MM.1S (cell line): ENCODE results near the gene EFCAB6.

Source experiments
- DNase-seq: peaks from one replicate; pipeline ENCODE4 v3.0.0-alpha.2; 2015
- H2AFZ ChIP-seq: fragments of 300-600 bp; sonication (generic); 2 replicates; pipeline ENCODE4 v1.6.0; 2016; ENCODE audit warnings: antibody characterized with exemption, low read length
- H3F3A ChIP-seq: fragments of 300-600 bp; sonication (generic); 2 replicates; pipeline ENCODE4 v1.6.1; 2016; ENCODE audit warnings: mild to moderate bottlenecking, antibody characterized with exemption, low read length, moderate library complexity, mixed read lengths; ENCODE audit not compliant: insufficient read depth
- H3K27ac ChIP-seq: fragments of 300-600 bp; sonication (generic); 2 replicates; pipeline ENCODE4 v1.5.1; 2016; ENCODE audit warnings: mild to moderate bottlenecking, low read length
- H3K27me3 ChIP-seq: fragments of 300-600 bp; sonication (generic); replicated peaks from 2 replicates; pipeline ENCODE4 v1.6.0; 2016; ENCODE audit warnings: low read length; ENCODE audit not compliant: insufficient read depth
- H3K36me3 ChIP-seq: fragments of 300-600 bp; sonication (generic); replicated peaks from 2 replicates; pipeline ENCODE4 v1.6.1; 2016; ENCODE audit warnings: mild to moderate bottlenecking, low read length, mixed read lengths; ENCODE audit not compliant: insufficient read depth
- H3K4me1 ChIP-seq: fragments of 300-600 bp; sonication (generic); 2 replicates; pipeline ENCODE4 v1.6.1; 2016; ENCODE audit warnings: low read length, mixed read lengths
- H3K4me2 ChIP-seq: fragments of 300-600 bp; sonication (generic); 2 replicates; pipeline ENCODE4 v1.6.0; 2016; ENCODE audit warnings: low read depth, low read length
- H3K4me3 ChIP-seq: fragments of 300-600 bp; sonication (generic); 2 replicates; pipeline ENCODE4 v1.5.1; 2016; ENCODE audit warnings: low read length, mixed read lengths
- H3K79me2 ChIP-seq: fragments of 300-600 bp; sonication (generic); 2 replicates; pipeline ENCODE4 v1.6.1; 2016; ENCODE audit warnings: mixed run types, low read length, mixed read lengths
- H3K9ac ChIP-seq: fragments of 300-600 bp; sonication (generic); 2 replicates; pipeline ENCODE4 v1.6.1; 2016; ENCODE audit warnings: low read length, mixed read lengths
- H3K9me2 ChIP-seq: fragments of 300-600 bp; sonication (generic); replicated peaks from 2 replicates; pipeline ENCODE4 v1.6.1; 2016; ENCODE audit warnings: mild to moderate bottlenecking, low read length, mixed read lengths; ENCODE audit not compliant: insufficient read depth
- H3K9me3 ChIP-seq: fragments of 300-600 bp; sonication (generic); replicated peaks from 2 replicates; pipeline ENCODE4 v1.6.1; 2016; ENCODE audit warnings: mild to moderate bottlenecking, low read length, mixed read lengths; ENCODE audit not compliant: insufficient read depth
- H4K20me1 ChIP-seq: fragments of 300-600 bp; sonication (generic); 2 replicates; pipeline ENCODE4 v1.6.1; 2016; ENCODE audit warnings: mild to moderate bottlenecking, low read length, moderate library complexity, mixed read lengths; ENCODE audit not compliant: insufficient read depth
- EZH2 ChIP-seq: fragments of 300-600 bp; sonication (generic); optimal IDR thresholded peaks from 2 replicates; pipeline ENCODE3; 2017; ENCODE audit warnings: low read depth, mild to moderate bottlenecking, antibody characterized with exemption, low read length, mixed read lengths
- EZH2phosphoT487 ChIP-seq: fragments of 300-600 bp; sonication (generic); IDR thresholded peaks from 2 replicates; pipeline ENCODE4 v1.6.1; 2018; ENCODE audit warnings: antibody characterized with exemption, low read length
- TF ChIP-seq, protein P1 (sequence below): fragments of 300-600 bp; sonication (generic); IDR thresholded peaks from 2 replicates; pipeline ENCODE4 v1.5.1; 2016; ENCODE audit warnings: antibody characterized with exemption, low read length, mixed read lengths

EFCAB6 gene

DNA sequence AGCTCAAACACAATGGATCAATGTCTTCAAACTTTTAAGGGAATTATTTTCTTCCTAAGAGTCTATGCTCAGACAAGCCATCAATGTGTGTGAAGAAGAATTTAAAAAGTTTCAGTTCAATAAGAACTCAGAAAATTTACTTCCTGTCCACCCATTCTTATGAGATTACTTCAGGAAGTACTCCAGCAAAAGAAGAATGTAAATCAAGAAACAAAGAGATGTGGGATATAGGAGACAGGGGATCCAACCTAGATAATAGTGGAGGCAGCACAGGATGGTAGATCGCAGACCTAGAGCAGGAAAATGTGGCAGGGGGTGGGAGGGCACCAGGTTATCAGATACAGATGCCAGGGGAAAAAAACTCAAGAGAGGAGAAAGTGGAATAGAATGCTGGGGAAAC lies 229.7 kb downstream of the EFCAB6 start:
- Histone ChIP-seq H3K4me1 (no peaks in the 10 kb centered on the region), H3K36me3 (no peaks in the 10 kb centered on the region), H3K4me2 (no peak overlapping the region), H4K20me1 (no peaks in the 10 kb centered on the region), H3K9me3 (no peaks in the 10 kb centered on the region), H3K4me3 (no peak overlapping the region), H3F3A (no peaks in the 10 kb centered on the region), H2AFZ (no peak overlapping the region), H3K9ac (no peak overlapping the region), H3K27ac (no peak overlapping the region), H3K9me2 (no peaks in the 10 kb centered on the region), H3K27me3 (no peaks in the 10 kb centered on the region), H3K79me2 (no peaks in the 10 kb centered on the region)
- TF ChIP-seq, protein P1, sequence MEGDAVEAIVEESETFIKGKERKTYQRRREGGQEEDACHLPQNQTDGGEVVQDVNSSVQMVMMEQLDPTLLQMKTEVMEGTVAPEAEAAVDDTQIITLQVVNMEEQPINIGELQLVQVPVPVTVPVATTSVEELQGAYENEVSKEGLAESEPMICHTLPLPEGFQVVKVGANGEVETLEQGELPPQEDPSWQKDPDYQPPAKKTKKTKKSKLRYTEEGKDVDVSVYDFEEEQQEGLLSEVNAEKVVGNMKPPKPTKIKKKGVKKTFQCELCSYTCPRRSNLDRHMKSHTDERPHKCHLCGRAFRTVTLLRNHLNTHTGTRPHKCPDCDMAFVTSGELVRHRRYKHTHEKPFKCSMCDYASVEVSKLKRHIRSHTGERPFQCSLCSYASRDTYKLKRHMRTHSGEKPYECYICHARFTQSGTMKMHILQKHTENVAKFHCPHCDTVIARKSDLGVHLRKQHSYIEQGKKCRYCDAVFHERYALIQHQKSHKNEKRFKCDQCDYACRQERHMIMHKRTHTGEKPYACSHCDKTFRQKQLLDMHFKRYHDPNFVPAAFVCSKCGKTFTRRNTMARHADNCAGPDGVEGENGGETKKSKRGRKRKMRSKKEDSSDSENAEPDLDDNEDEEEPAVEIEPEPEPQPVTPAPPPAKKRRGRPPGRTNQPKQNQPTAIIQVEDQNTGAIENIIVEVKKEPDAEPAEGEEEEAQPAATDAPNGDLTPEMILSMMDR: no peak
- TF ChIP-seq EZH2phosphoT487: no peak
- TF ChIP-seq EZH2: no peak
- DNase-seq: no peak

DNA sequence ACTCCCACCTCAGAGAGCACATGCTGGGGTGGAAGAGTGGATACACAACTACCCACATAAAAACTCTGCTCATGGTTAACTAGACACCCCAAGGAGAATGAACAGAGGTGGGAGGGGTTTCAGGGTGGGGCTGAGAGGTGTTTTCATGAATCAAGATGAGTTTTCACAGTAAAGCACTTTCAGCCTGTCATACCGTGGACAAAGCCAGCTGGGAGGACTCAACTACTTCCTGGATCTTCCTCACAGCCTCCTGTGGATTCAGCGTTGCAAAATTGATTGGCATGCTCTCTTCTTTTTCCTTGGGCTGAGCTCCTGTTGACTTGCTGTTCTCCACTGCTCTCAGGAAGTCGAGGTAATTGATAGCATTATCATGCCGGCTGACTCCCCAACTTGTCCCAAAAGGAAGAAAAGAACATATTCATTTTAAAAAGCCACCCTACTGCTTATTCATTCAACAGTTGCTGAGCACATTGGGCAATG lies 231.8 kb downstream of the EFCAB6 start:
- no peaks in the 10 kb centered on the region for H3K9me2 ChIP-seq
- no peaks in the 10 kb centered on the region for H3F3A ChIP-seq
- no peak overlapping the region for H3K27ac ChIP-seq
- H3K4me2 ChIP-seq: no peak overlapping the region
- no peaks in the 10 kb centered on the region for H3K4me1 ChIP-seq
- no peaks in the 10 kb centered on the region for H4K20me1 ChIP-seq
- H3K4me3 ChIP-seq: no peak overlapping the region
- DNase-seq: no peak
- TF ChIP-seq, protein P1: no peak
- TF ChIP-seq EZH2phosphoT487 (no peak), EZH2 (no peak)
- H3K9ac ChIP-seq: no peak overlapping the region
- H3K36me3 ChIP-seq: no peaks in the 10 kb centered on the region
- no peak overlapping the region for H2AFZ ChIP-seq
- no peaks in the 10 kb centered on the region for H3K27me3 ChIP-seq
- H3K9me3 ChIP-seq: no peaks in the 10 kb centered on the region
- no peaks in the 10 kb centered on the region for H3K79me2 ChIP-seq

DNA sequence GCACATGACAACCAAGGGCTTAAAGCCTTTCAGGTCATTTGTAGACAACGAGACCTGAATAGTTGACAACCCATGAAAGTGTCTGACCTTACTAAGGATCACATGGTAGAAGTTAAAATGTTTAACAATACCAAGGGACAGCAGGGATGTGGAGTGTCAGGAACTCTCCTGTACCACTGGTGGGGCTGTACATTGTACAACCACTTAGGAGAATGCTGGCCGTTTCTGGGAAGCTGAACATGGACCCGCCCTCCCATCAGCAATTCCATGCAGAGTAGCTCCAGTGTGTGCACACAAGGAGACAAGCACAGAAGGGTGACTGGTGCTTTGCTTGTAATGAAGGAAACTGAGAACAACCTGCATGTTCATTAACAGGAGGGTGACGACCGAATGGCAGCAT lies 237.4 kb downstream of the EFCAB6 start:
- H3K27me3 ChIP-seq: no peaks in the 10 kb centered on the region
- no peaks in the 10 kb centered on the region for H3K36me3 ChIP-seq
- H3K9me3 ChIP-seq: no peaks in the 10 kb centered on the region
- no peaks in the 10 kb centered on the region for H3K9me2 ChIP-seq
- H3K4me2 ChIP-seq: no peak overlapping the region
- peaks cover 8% of the 10 kb centered on the region for H3K4me1 ChIP-seq
- TF ChIP-seq, protein P1: no peak
- TF ChIP-seq EZH2 (no peak), EZH2phosphoT487 (no peak)
- no peak overlapping the region for H3K4me3 ChIP-seq
- H3F3A ChIP-seq: no peaks in the 10 kb centered on the region
- H3K9ac ChIP-seq: no peak overlapping the region
- no peak for DNase-seq
- H3K79me2 ChIP-seq: no peaks in the 10 kb centered on the region
- no peak overlapping the region for H2AFZ ChIP-seq
- H3K27ac ChIP-seq: no peak overlapping the region
- H4K20me1 ChIP-seq: no peaks in the 10 kb centered on the region
